PC-9 (cell line): ENCODE results near the gene ATP5F1B. TPM values are rescaled to one million over a fixed set of nuclear protein-coding genes. Genes with fewer than 3 reads are reported as not detected.

ENCODE experiments used
- BruUV-seq: library from RNA; stranded (reverse); fragments of 400-500 nt; replicated peaks from 2 replicates; lab custom pipeline; 2021; lab: Mats Ljungman, UMichigan
- CTCF ChIA-PET: fragments of 300-600 bp; sonication (Branson Sonifier 250); formaldehyde crosslinking; loops from one replicate; lab custom pipeline; 2022; ENCODE audit warnings: antibody characterized with exemption; lab: Charles Lee
- POLR2A ChIA-PET: fragments of 300-600 bp; sonication (Branson Sonifier 250); formaldehyde crosslinking; loops from one replicate; lab custom pipeline; 2022; ENCODE audit warnings: antibody characterized with exemption; ENCODE audit not compliant: unreplicated experiment; lab: Charles Lee
- DNase-seq, 2 experiments: peaks; one replicate each; pipeline versions ENCODE4 v3.0.0 to v3.0.0-alpha.2; 2015 to 2022; ENCODE audit warnings: mixed read lengths in 1 of 2
- H2AFZ ChIP-seq: fragments of 200-600 bp; sonication (generic); 2 replicates; pipeline ENCODE4 v1.8.1; 2017; ENCODE audit warnings: antibody characterized with exemption
- H3F3A ChIP-seq: fragments of 200-600 bp; sonication (generic); 2 replicates; pipeline ENCODE4 v1.8.1; 2017; ENCODE audit warnings: antibody characterized with exemption, mild to moderate bottlenecking, low read depth; ENCODE audit not compliant: insufficient read depth
- H3K27ac ChIP-seq: fragments of 200-600 bp; sonication (generic); 2 replicates; pipeline ENCODE4 v1.6.1; 2016; ENCODE audit warnings: mixed run types
- H3K27me3 ChIP-seq: fragments of 200-600 bp; sonication (generic); 2 replicates; pipeline ENCODE4 v1.6.1; 2016; ENCODE audit warnings: low read depth, mixed run types; ENCODE audit not compliant: insufficient read depth
- H3K36me3 ChIP-seq: fragments of 200-600 bp; sonication (generic); 2 replicates; pipeline ENCODE4 v1.6.1; 2016; ENCODE audit warnings: low read depth, mixed run types
- H3K4me1 ChIP-seq: fragments of 200-600 bp; sonication (generic); replicated peaks from 2 replicates; pipeline ENCODE4 v1.6.1; 2016; ENCODE audit warnings: mixed run types; ENCODE audit not compliant: insufficient read depth
- H3K4me2 ChIP-seq: fragments of 200-600 bp; sonication (generic); 2 replicates; pipeline ENCODE4 v1.6.1; 2017; ENCODE audit warnings: mixed run types
- H3K4me3 ChIP-seq: fragments of 200-600 bp; sonication (generic); 2 replicates; pipeline ENCODE4 v1.6.1; 2016; ENCODE audit warnings: mixed run types
- H3K79me2 ChIP-seq: fragments of 200-600 bp; sonication (generic); 2 replicates; pipeline ENCODE4 v1.6.1; 2017; ENCODE audit warnings: low read depth, mixed run types
- H3K9me2 ChIP-seq: fragments of 200-600 bp; sonication (generic); 2 replicates; pipeline ENCODE4 v1.8.1; 2017; ENCODE audit warnings: mild to moderate bottlenecking; ENCODE audit not compliant: insufficient read depth
- H3K9me3 ChIP-seq: fragments of 200-600 bp; sonication (generic); 2 replicates; pipeline ENCODE4 v1.8.1; 2016; ENCODE audit warnings: low read depth; ENCODE audit not compliant: insufficient read depth
- H4K20me1 ChIP-seq: fragments of 200-600 bp; sonication (generic); 2 replicates; pipeline ENCODE4 v1.8.1; 2017; ENCODE audit not compliant: insufficient read depth
- EZH2 ChIP-seq: fragments of 200-600 bp; sonication (generic); IDR thresholded peaks from 2 replicates; pipeline ENCODE4 v1.8.0; 2017; ENCODE audit warnings: antibody characterized with exemption, low read depth
- intact Hi-C: fragments of 100-400 bp; cut with micrococcal nuclease; formaldehyde crosslinking; loops from one replicate; pipeline ENCODE4 v1.10.0; 2022; ENCODE audit not compliant: unreplicated experiment
- total RNA-seq: library from RNA; stranded (reverse); gene quantifications from 2 replicates; pipeline ENCODE4 v1.2.3, GENCODE V29; 2021
- TF ChIP-seq, protein P1 (sequence below): fragments of 200-600 bp; sonication (generic); conservative IDR thresholded peaks from 2 replicates; pipeline ENCODE4 v1.6.1; 2017; ENCODE audit warnings: mixed run types, antibody characterized with exemption, mild to moderate bottlenecking, moderate library complexity

ATP5F1B gene
- total RNA-seq, 1 experiment from 2014 or later: 587 TPM

DNA sequence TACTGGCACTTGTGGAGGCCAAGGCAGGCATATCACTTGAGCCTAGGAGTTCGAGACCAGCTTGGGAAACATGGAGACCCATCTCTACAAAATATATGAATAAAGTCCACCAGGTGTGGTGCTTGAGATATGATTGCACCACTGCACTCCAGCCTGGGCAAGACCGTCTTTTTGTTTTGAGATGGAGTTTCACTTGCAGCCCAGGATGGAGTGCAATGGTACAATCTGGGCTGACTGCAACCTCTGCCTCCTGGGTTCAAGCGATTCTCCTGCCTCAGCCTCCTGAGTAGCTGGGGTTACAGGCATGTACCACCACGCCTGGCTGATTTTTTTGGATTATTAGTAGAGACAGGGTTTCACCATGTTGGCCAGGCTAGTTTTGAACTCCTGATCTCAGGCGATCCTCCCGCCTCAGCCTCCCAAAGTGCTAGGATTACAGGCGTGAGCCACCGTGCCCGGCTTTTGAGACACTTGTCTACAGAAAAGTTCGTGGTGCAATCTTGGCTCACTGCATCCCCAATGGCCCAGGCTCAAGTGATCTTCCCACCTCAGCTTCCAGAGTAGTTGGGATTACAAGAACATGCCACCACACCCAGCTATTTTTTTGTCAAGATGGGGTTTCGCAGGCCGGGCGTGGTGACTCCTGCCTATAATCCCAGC, 16.3 kb upstream of the ATP5F1B start:
- BruUV-seq: no TSS peak
- intact Hi-C loops: loop anchor here (2.0 to 10.0 kb wide), 2 partner anchors 25 to 63 kb away; partner anchors contain the start of gene NACA
- ChIA-PET POLR2A (interaction anchor here (0.6 kb wide), 2 partner anchors 33 to 174 kb away, joined by 4 to 18 read pairs; partner anchors contain the start of gene GLS2), CTCF (interaction anchor here (0.7 to 1.5 kb wide), 2 partner anchors 26 to 1122 kb away, joined by 8 to 15 read pairs; no protein-coding TSS in a partner anchor)
- Histone ChIP-seq H3K4me2 (peak overlapping the region; percentile 67), H3K27me3 (no peaks in the 10 kb centered on the region), H2AFZ (no peak overlapping the region), H3K36me3 (peaks cover 35% of the 10 kb centered on the region), H3K9me2 (no peaks in the 10 kb centered on the region), H3K79me2 (0 out of 2 replicates have a peak, but pooled peaks cover 8% of the 10 kb centered on the region), H4K20me1 (peaks cover 9% of the 10 kb centered on the region; the same call in 1 of the 2 replicates), H3F3A (peaks cover 87% of the 10 kb centered on the region), H3K9me3 (no peaks in the 10 kb centered on the region), H3K27ac (peak overlapping the region; percentile 84), H3K4me1 (peaks cover 41% of the 10 kb centered on the region), H3K4me3 (no peak overlapping the region)
- no peak for DNase-seq
- TF ChIP-seq, protein P1, sequence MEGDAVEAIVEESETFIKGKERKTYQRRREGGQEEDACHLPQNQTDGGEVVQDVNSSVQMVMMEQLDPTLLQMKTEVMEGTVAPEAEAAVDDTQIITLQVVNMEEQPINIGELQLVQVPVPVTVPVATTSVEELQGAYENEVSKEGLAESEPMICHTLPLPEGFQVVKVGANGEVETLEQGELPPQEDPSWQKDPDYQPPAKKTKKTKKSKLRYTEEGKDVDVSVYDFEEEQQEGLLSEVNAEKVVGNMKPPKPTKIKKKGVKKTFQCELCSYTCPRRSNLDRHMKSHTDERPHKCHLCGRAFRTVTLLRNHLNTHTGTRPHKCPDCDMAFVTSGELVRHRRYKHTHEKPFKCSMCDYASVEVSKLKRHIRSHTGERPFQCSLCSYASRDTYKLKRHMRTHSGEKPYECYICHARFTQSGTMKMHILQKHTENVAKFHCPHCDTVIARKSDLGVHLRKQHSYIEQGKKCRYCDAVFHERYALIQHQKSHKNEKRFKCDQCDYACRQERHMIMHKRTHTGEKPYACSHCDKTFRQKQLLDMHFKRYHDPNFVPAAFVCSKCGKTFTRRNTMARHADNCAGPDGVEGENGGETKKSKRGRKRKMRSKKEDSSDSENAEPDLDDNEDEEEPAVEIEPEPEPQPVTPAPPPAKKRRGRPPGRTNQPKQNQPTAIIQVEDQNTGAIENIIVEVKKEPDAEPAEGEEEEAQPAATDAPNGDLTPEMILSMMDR: no peak
- no peak for TF ChIP-seq EZH2

DNA sequence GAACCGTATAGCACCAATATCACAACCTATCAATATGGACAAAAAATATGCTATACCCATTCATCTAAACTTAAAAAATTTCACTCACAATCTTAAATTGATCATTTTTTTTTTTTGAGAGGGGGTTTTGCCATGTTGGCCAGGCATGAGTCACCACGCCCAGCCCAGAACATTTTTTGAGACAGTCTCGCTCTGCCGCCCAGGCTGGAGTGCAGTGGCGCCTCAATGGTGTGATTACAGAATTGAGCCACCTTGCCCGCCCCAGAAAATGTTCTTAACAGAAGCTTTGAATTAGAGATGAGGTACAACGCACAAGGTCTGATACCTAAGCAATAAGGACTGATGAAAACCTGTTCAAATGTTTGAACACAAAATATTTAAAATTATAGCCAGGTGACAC, 15.8 kb upstream of the ATP5F1B start:
- peaks cover 83% of the 10 kb centered on the region for H3F3A ChIP-seq
- peaks cover 29% of the 10 kb centered on the region for H3K36me3 ChIP-seq
- BruUV-seq: no TSS peak
- H3K4me3 ChIP-seq: no peak overlapping the region
- CTCF ChIA-PET: interaction anchor here (1.5 kb wide), 1 partner anchor 25 kb away, joined by 8 read pairs; no protein-coding TSS in a partner anchor
- H3K4me2 ChIP-seq: peak overlapping the region; percentile 67
- H3K27me3 ChIP-seq: no peaks in the 10 kb centered on the region
- H3K9me2 ChIP-seq: no peaks in the 10 kb centered on the region
- H4K20me1 ChIP-seq: peaks cover 4% of the 10 kb centered on the region; the same call in 1 of the 2 replicates
- peak overlapping the region; percentile 84 for H3K27ac ChIP-seq
- no peaks in the 10 kb centered on the region for H3K9me3 ChIP-seq
- intact Hi-C loops: loop anchor here (2.0 to 10.0 kb wide), 2 partner anchors 25 to 63 kb away; partner anchors contain the start of gene NACA
- H3K79me2 ChIP-seq: 0 out of 2 replicates have a peak, but pooled peaks cover 4% of the 10 kb centered on the region
- POLR2A ChIA-PET: interaction anchor here (0.5 to 0.7 kb wide), 7 partner anchors 16 to 534 kb away, joined by 3 to 31 read pairs (median 4); partner anchors contain the start of genes ATP5F1B, ESYT1, GLS2 and NACA
- H3K4me1 ChIP-seq: peaks cover 41% of the 10 kb centered on the region
- DNase-seq: peak; percentile 46 to 55
- H2AFZ ChIP-seq: no peak overlapping the region
- TF ChIP-seq, protein P1: no peak
- no peak for TF ChIP-seq EZH2

DNA sequence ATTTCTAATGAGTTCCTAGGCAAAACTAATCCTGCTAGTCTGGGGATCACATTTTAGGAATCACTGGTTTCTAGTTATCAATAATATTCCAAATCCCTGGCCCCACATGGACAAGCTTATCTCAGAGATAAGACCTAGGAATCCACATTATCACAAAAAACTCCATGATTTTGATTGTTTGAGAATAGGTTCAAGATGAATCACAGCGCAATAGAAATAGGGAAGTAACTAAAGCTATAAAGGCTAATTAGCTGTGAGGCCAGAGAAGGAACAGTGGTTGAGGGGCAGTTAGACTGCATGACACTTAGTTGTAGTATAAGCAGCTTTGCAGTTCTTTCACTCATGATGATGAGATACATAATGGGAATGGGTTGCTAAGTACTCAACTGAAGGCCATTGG, 13.1 kb upstream of the ATP5F1B start:
- Histone ChIP-seq H3K4me1 (peaks cover 41% of the 10 kb centered on the region), H3K9me3 (0 out of 2 replicates have a peak, but pooled peaks cover 3% of the 10 kb centered on the region), H3K9me2 (no peaks in the 10 kb centered on the region), H2AFZ (no peak overlapping the region), H4K20me1 (no peaks in the 10 kb centered on the region), H3K36me3 (peaks cover 5% of the 10 kb centered on the region; the same call in 1 of the 2 replicates), H3F3A (peaks cover 58% of the 10 kb centered on the region), H3K79me2 (no peaks in the 10 kb centered on the region), H3K4me2 (no peak overlapping the region), H3K27ac (no peak overlapping the region), H3K27me3 (no peaks in the 10 kb centered on the region), H3K4me3 (no peak overlapping the region)
- no peak for DNase-seq
- BruUV-seq: no TSS peak
- CTCF ChIA-PET: interaction anchor here (0.6 kb wide), 1 partner anchor 828 kb away, joined by 3 read pairs; no protein-coding TSS in a partner anchor
- POLR2A ChIA-PET: interaction anchor here (0.5 to 0.8 kb wide), 3 partner anchors 29 to 412 kb away, joined by 6 to 18 read pairs (median 9); no protein-coding TSS in a partner anchor
- no peak for TF ChIP-seq EZH2
- TF ChIP-seq, protein P1: no peak
- intact Hi-C loops: no loop called here
